HFF-Myc (cell line): ENCODE measurements around the gene CDH23.

Experiments used
- DNase-seq: peaks from one replicate; pipeline ENCODE4 v3.0.0-alpha.2; 2011; ENCODE audit warnings: low read depth; ENCODE audit errors: extremely low read depth
- H3K4me3 ChIP-seq: replicated peaks from 2 replicates; pipeline ENCODE4 v1.5.1; 2011; ENCODE audit warnings: low read depth, mild to moderate bottlenecking, control low read depth, low read length
- CTCF ChIP-seq: IDR thresholded peaks from 2 replicates; pipeline ENCODE4 v1.5.1; 2012; ENCODE audit warnings: mild to moderate bottlenecking, low read depth, low read length, control low read depth; ENCODE audit errors: missing control alignments

Gene CDH23

GRCh38 chr10:71750986-71751385, 354.3 kb downstream of the CDH23 start:
- no peak for DNase-seq
- TF ChIP-seq CTCF = no peak

GRCh38 chr10:71751515-71752224, 354.9 kb downstream of the CDH23 start:
- no peak for TF ChIP-seq CTCF
- H3K4me3 ChIP-seq = no peak overlapping the region
- no peak for DNase-seq

More at GRCh38 chr10:71750986-71751385, 354.3 kb downstream of the CDH23 start:
- H3K4me3 ChIP-seq = no peak overlapping the region

- H3K4me3 ChIP-seq = no peak overlapping the region
- TF ChIP-seq CTCF = no peak
- DNase-seq = no peak
Observed at GRCh38 chr10:71752391-71753090, 355.8 kb downstream of the CDH23 start.

- DNase-seq = no peak
- H3K4me3 ChIP-seq = no peak overlapping the region
- no peak for TF ChIP-seq CTCF
Observed at GRCh38 chr10:71753091-71753959, 356.6 kb downstream of the CDH23 start.

DNA sequence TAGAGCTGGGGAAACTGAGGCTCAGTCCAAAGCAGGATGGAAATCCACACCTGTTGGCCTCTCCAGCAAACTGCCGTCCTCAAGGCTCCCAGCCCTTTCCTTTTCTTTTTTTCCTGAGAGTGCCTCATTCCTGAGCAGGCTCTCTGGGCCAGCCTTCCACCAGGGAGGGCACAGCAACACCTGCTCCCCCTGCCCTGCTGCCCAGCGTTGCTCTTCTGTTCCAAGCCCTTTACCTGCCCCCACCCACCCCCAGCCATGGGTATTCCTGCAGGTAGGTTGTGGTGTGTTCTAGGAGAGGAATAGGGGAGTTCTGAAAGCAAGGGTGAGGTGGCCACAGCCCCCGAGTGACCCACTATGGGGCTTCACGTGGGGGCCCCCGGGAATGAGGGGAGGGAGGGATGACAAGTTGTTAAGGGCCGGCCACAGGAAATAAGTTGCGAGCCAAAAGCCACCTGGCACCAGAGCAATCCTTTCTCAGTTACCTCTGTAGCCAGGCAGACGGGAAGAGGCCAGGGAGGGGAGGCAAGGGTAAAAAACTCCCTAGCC, 357.3 kb downstream of the CDH23 start:
- TF ChIP-seq CTCF = no peak
- no peak overlapping the region for H3K4me3 ChIP-seq
- no peak for DNase-seq

GRCh38 chr10:71754562-71754961, 357.8 kb downstream of the CDH23 start:
- TF ChIP-seq CTCF = no peak
- DNase-seq = no peak

More at GRCh38 chr10:71754562-71754961, 357.8 kb downstream of the CDH23 start:
- no peak overlapping the region for H3K4me3 ChIP-seq
